Ascending aorta (tissue), 2 donors: ENCODE results near the gene PLEKHF1. TPM values are rescaled to one million over a fixed set of nuclear protein-coding genes. Genes with fewer than 3 reads are reported as not detected.
"Not testable (repeated sequence)": the region's sequence is repeated elsewhere in the genome, so short reads cannot be mapped to it uniquely, and the experiment has no call there.

Experiments
- DNase-seq, 2 donors: peaks; one replicate each; pipeline ENCODE4 v3.0.0-alpha.2; 2019; ENCODE audit warnings: low spot score in 2 of 2
- H3K27ac ChIP-seq, 2 donors: fragments of 200-600 bp; sonication (generic); one replicate each; pipeline ENCODE4 v1.5.1; 2016 to 2017; ENCODE audit warnings: mild to moderate bottlenecking in 1 of 2
- H3K27me3 ChIP-seq: fragments of 200-600 bp; sonication (generic); one replicate; pipeline ENCODE4 v1.5.1; 2017
- H3K36me3 ChIP-seq, 2 donors: fragments of 200-600 bp; sonication (generic); one replicate each; pipeline ENCODE4 v1.5.1; 2016
- H3K4me1 ChIP-seq, 2 donors: fragments of 200-600 bp; sonication (generic); one replicate each; pipeline ENCODE4 v1.5.1; 2016 to 2017; ENCODE audit warnings: mild to moderate bottlenecking in 1 of 2
- H3K4me3 ChIP-seq, 2 donors: fragments of 200-600 bp; sonication (generic); one replicate each; pipeline ENCODE4 v1.5.1; 2016 to 2017; ENCODE audit warnings: mild to moderate bottlenecking in 1 of 2
- H3K9me3 ChIP-seq, 2 donors: fragments of 200-600 bp; sonication (generic); one replicate each; pipeline ENCODE4 v1.5.1; 2016
- CTCF ChIP-seq, 3 experiments: fragments of 200-600 bp in 2 of 3; fragments of 450-650 bp in 1 of 3; sonication (generic) in 2 of 3; IDR thresholded peaks; one replicate each; pipeline ENCODE4 v1.5.1; 2016 to 2019; ENCODE audit warnings: antibody characterized with exemption in 3 of 3, mild to moderate bottlenecking in 1 of 3, moderate library complexity in 1 of 3
- intact Hi-C: fragments of 100-400 bp; cut with DNase I; formaldehyde crosslinking; loops from one replicate; pipeline ENCODE4 v1.15.1; 2023
- total RNA-seq: library from RNA; depleted of rRNA; stranded (reverse); fragments of >200 nt; gene quantifications from one replicate; pipeline ENCODE4 v1.1.0, GENCODE V29; 2016

The PLEKHF1 gene
- total RNA-seq, 1 donor from 2014 or later = 68.3 TPM

- no peak overlapping the region for H3K4me3 ChIP-seq
Observed at GRCh38 chr19:29706635-29707034, 41.4 kb downstream of the PLEKHF1 start.

GRCh38 chr19:29708554-29709439 is 43.5 kb downstream of the PLEKHF1 start:
- peaks cover 0 to 9% of the 10 kb centered on the region in 2 donors for H3K4me1 ChIP-seq

More at GRCh38 chr19:29706635-29707034, 41.4 kb downstream of the PLEKHF1 start:
- DNase-seq = no peak
- Histone ChIP-seq H3K27me3 (no peaks in the 10 kb centered on the region), H3K27ac (no peak overlapping the region), H3K4me1 (no peaks in the 10 kb centered on the region), H3K36me3 (peaks cover 29 to 37% of the 10 kb centered on the region in 2 donors), H3K9me3 (no peaks in the 10 kb centered on the region)
- intact Hi-C loops = no loop called here
- no peak for TF ChIP-seq CTCF (IDR thresholded peaks at IDR 0.05)

GRCh38 chr19:29709440-29709798 is 44.2 kb downstream of the PLEKHF1 start:
- H3K9me3 ChIP-seq, H3K27ac ChIP-seq, H3K4me3 ChIP-seq, DNase-seq, intact Hi-C loops, H3K27me3 ChIP-seq: not testable (repeated sequence)
- Histone ChIP-seq H3K36me3 (peaks cover 16 to 22% of the 10 kb centered on the region in 2 donors), H3K4me1 (peaks cover 2 to 16% of the 10 kb centered on the region in 2 donors)

More at GRCh38 chr19:29708554-29709439, 43.5 kb downstream of the PLEKHF1 start:
- no peak for DNase-seq
- no peak for TF ChIP-seq CTCF (IDR thresholded peaks at IDR 0.05)
- Histone ChIP-seq H3K4me3 (no peak overlapping the region), H3K9me3 (no peaks in the 10 kb centered on the region), H3K27me3 (no peaks in the 10 kb centered on the region), H3K36me3 (peaks cover 16 to 23% of the 10 kb centered on the region in 2 donors), H3K27ac (peak overlapping the region; percentile 1 to 10)
- intact Hi-C loops = no loop called here

- Histone ChIP-seq H3K4me1 (peaks cover 9 to 25% of the 10 kb centered on the region in 2 donors), H3K9me3 (no peaks in the 10 kb centered on the region), H3K36me3 (peaks cover 9 to 11% of the 10 kb centered on the region in 2 donors), H3K27ac (no peak overlapping the region), H3K4me3 (no peak overlapping the region), H3K27me3 (no peaks in the 10 kb centered on the region)
- intact Hi-C loops = loop anchor here (10.0 kb wide), 1 partner anchor 233 kb away; the partner anchor contains the start of gene URI1
- DNase-seq = no peak
- no peak for TF ChIP-seq CTCF (IDR thresholded peaks at IDR 0.05)
Observed at GRCh38 chr19:29711584-29712132, 46.4 kb downstream of the PLEKHF1 start.

- intact Hi-C loops = loop anchor here (10.0 kb wide), 1 partner anchor 232 kb away; the partner anchor contains the start of gene URI1
- H3K9me3 ChIP-seq = no peaks in the 10 kb centered on the region
- H3K36me3 ChIP-seq = no peaks in the 10 kb centered on the region
- H3K27me3 ChIP-seq = no peaks in the 10 kb centered on the region
- H3K4me3 ChIP-seq = no peak overlapping the region
- no peak overlapping the region for H3K27ac ChIP-seq
- no peak for TF ChIP-seq CTCF (IDR thresholded peaks at IDR 0.05)
- H3K4me1 ChIP-seq = peaks cover 9 to 28% of the 10 kb centered on the region in 2 donors
- no peak for DNase-seq
Observed at GRCh38 chr19:29712744-29713516, 47.7 kb downstream of the PLEKHF1 start.
